ENCODE measurements around the gene UBA7.

- TF ChIP-seq CTCF (IDR thresholded peaks at IDR 0.05) (no peak), ZFX (IDR thresholded peaks at IDR 0.05; ENCODE audit: borderline replicate concordance) (no peak)
Observed at GRCh38 chr3:49772703-49773102, 41.0 kb downstream of the UBA7 start.
